Ramos (cell line): ENCODE measurements around the gene ARPC1B.
"Not testable (repeated sequence)": the region's sequence is repeated elsewhere in the genome, so short reads cannot be mapped to it uniquely, and the experiment has no call there.

ENCODE experiments used
- in situ Hi-C: fragments of 300-500 bp; cut with MboI; formaldehyde crosslinking; loops from one replicate; pipeline ENCODE4 v1.14.3; 2022; ENCODE audit warnings: low sequenced_read_pairs; ENCODE audit not compliant: unreplicated experiment

The ARPC1B gene

GRCh38 chr7:99407872-99408378 lies 33.4 kb downstream of the ARPC1B start:
- in situ Hi-C loops = no loop called here

- in situ Hi-C loops = no loop called here
These were observed 34.1 kb downstream of the ARPC1B start, which contains the start of the genes BUD31 and PDAP1 for GRCh38 chr7:99408379-99409191. TSS of gene BUD31 (plus strand) at chr7:99408969. CDS start at chr7:99411093, 2,124 bp downstream. TSS of gene PDAP1 (minus strand) at chr7:99408597. CDS start at chr7:99408548, 49 bp downstream.

GRCh38 chr7:99409192-99409572 lies 34.7 kb downstream of the ARPC1B start:
- in situ Hi-C loops = no loop called here

- in situ Hi-C loops = no loop called here
These were observed 35.3 kb downstream of the ARPC1B start for GRCh38 chr7:99409806-99410205.

DNA sequence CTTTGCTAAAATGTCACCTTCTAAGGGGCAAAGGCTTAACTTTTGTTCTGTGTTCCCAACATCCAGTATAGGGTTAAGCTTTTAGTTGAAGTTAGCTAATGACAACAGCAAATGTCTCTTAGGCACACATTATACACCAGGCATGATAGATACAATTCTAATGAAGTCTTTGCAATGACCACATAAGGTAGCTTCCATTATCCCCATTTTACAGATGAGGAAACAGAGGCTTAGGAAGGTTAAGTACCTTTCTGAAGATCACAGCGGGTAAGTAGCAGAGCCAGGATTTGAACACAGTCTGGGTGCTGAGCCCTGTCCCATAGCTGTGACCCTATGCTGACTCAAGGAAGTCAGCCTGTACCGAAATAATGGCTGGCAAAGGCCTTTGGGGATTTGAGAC lies 36.1 kb downstream of the ARPC1B start:
- in situ Hi-C loops = no loop called here

DNA sequence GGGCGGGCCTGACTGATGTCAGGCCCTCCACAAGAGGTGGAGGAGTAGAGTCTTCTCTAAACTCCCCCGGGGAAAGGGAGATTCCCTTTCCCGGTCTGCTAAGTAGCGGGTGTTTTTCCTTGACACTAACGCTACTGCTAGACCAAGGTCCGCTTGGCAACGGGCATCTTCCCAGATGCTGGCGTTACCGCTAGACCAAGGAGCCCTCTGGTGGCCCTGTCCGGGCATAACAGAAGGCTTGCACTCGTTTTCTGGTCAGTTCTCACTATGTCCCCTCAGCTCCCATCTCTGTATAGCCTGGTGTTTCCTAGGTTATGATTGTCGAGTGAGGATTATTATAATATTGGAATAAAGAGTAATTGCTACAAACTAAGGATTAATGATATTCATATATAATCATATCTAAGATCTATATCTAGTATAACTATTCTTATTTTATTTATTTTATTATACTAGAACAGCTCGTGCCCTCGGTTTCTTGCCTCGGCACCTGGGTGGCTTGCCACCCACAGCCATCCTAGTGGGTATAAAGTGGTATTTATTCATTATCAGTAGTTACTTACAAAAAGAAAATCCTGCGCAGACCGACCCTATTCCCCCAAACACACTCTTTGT lies 41.1 kb downstream of the ARPC1B start:
- in situ Hi-C loops = not testable (repeated sequence)

DNA sequence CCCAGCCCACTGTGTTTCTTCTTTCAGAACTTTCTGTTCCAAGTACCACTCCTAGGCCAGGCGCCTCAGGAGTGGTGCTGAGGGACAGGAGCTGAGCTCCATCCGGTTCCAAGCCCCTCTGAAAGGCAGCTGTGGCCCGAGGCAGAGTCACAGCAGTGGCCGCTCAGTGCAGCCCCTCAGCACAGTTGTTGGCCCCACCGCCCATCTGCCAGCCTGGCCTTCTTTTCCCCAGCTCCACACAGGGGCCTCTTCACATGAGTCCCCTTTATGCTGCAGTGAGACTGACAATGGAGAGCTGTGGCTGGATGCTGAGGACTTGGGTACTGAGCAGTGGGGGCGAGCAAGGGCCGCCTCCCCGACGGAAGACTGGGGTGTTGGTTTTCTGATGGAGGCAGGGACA lies 43.7 kb downstream of the ARPC1B start:
- in situ Hi-C loops = no loop called here

- in situ Hi-C loops = no loop called here
These were observed 44.9 kb downstream of the ARPC1B start for GRCh38 chr7:99419323-99420021.

- in situ Hi-C loops = no loop called here
These were observed 45.7 kb downstream of the ARPC1B start for GRCh38 chr7:99420213-99420612.

GRCh38 chr7:99420986-99421385 lies 46.5 kb downstream of the ARPC1B start:
- in situ Hi-C loops = no loop called here

GRCh38 chr7:99422186-99422585 lies 47.7 kb downstream of the ARPC1B start:
- in situ Hi-C loops = no loop called here

GRCh38 chr7:99422625-99423024 lies 48.1 kb downstream of the ARPC1B start:
- in situ Hi-C loops = no loop called here

DNA sequence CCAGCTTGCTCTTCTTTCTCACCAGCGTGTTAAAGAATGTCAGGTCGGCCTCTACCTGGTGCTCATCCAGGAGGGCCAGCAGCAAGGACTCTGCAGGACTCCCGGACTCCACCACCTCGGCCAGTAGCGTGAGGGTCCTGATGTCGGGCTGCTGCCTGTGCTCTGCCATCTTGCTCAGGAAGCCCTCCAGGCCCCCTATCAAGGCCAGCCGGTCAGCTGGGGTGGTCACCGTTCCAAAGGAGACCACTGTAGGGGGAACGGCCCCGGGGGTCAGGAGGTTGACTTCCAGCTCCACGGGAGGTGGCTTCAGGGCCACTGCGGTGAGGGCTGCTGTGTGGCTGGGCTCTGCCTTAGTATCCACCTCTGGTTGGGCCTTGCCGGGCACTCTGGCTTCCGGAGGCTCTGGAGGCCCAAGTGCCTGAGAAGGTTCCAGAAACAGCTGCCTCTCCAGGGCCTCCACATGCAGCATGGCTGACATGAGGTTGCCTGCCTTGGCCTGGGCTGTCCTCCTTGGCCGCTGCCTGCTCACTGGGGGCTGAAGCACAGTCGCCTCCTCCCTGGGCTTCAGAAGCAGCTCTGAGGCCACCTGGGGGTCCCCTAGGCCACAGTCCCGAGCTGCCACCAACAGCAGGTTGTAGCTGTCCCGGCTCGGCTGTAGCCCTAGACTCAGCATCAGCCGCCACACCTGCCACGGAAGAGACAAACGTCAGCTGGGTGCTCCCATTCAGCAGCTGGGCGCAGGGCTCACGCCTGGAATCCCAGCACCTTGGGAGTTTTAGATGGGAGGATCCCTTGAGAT lies 50.6 kb downstream of the ARPC1B start:
- in situ Hi-C loops = no loop called here

DNA sequence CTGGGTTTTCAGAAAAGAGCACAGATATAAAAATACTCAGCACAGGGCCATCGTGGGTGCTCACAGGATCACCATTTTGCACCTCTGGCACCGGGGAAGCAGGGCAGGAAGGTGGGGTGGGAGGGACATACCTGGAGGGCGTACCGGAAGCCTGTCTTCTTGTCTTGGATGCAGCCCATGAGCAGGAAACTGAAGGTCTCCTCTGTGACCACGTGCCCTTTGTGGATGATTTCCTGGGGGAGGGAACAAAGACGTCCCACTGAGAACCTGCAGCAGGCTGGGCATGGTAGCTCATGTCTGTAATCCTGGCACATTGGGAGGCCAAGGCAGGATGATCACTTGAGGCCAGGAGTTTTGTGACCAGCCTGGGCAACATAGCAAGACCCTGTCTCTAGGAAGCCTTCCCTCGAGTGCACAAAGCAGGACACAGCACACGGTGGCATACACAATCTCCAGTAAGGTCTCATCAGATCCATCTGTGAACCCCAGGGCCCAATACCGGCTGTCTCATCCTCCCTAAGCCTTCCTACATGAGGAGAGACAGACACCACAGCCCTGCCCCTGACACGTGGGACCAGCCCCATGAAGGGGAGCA lies 54.5 kb downstream of the ARPC1B start:
- in situ Hi-C loops = no loop called here

DNA sequence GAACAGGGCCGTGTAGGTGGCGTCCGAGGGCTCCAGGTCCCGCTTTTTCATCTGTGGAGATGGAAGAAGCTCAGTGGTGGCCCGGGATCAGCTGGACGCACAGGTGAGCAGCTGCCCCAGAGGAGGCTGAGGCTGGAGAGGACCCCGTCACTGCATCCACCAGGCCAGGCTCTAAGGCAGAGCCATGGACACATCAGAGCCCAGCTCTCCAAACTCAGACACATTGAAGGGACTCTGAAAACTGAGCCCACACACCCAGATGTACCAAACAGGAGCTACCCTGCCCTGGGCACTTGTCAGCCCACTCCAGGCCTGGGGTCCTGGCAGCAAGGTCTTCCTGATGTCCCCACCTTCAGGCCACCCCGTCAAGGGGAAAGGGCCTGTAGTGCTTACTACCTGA lies 55.2 kb downstream of the ARPC1B start:
- in situ Hi-C loops = no loop called here

GRCh38 chr7:99431756-99432540 lies 57.4 kb downstream of the ARPC1B start:
- in situ Hi-C loops = not testable (repeated sequence)

GRCh38 chr7:99433158-99433557 lies 58.6 kb downstream of the ARPC1B start:
- in situ Hi-C loops = no loop called here

DNA sequence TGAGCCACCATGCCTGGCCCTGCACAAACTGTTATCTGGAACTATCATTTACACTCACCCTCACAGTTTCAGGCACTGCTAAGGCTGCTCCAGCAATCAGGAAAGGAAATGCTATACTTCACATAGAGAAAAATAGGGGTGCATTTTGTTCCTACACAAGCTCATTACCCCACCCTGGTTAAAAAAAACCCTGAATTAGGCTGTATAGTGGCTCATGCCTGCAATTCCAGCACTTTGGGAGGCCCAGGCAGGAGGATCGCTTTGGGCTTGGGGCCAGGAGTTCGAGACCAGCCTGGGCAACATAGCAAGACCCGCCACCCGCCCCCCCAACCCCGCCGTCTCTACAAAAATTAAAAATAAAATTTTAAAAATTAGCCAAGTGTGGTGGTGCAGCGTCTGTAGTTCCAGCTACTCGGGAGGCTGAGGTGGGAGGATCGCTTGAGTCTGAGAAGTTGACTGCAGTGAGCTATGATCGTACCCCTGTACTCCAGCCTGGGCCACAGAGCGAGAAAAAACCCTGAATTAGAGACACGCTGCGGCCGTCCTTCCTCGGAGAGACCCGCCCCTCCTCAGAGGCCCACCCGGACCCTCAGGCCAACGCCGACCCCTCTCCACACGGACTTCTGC lies 63.5 kb downstream of the ARPC1B start:
- in situ Hi-C loops = no loop called here
